Airway epithelial cell (primary cell): ENCODE measurements around the gene P2RX1. TPM values are rescaled to one million over a fixed set of nuclear protein-coding genes. Genes with fewer than 3 reads are reported as not detected.

Experiments used
- total RNA-seq: library from RNA; depleted of rRNA; stranded (reverse); fragments of >200 nt; gene quantifications from 2 replicates; pipeline ENCODE4 v1.2.3, GENCODE V29; 2015

P2RX1 gene
- total RNA-seq: not detected in 2 replicates

GRCh38 chr17:3915995-3916696, at the start of gene P2RX1:
TSS of gene P2RX1 (minus strand) at chr17:3916465. CDS start at chr17:3916225, 240 bp downstream.

GRCh38 chr17:3964203-3965117, 48.2 kb upstream of the P2RX1 start, which contains the start of gene ATP2A3:
TSS of gene ATP2A3 (minus strand) at chr17:3964437. CDS start at chr17:3964291, 146 bp downstream.

GRCh38 chr17:3893003-3893719, 23.1 kb downstream of the P2RX1 start, which contains the start of gene CAMKK1:
TSS of gene CAMKK1 (minus strand) at chr17:3893053. CDS start at chr17:3885687, 7,366 bp downstream.

Other genes starting within 250 kb of the P2RX1 start
- gene TAX1BP3, start 247.9 kb downstream of the P2RX1 start, total RNA-seq: 308 and 355 TPM in 2 replicates
- gene EMC6, start 247.7 kb downstream of the P2RX1 start, total RNA-seq: 17.0 and 33.9 TPM in 2 replicates
- gene P2RX5, start 220.3 kb downstream of the P2RX1 start, total RNA-seq: 0.09 and 0.35 TPM in 2 replicates
- gene HASPIN, start 192.6 kb downstream of the P2RX1 start, total RNA-seq: 6.1 and 7.6 TPM in 2 replicates
- 22.9 and 29.6 TPM in 2 replicates for gene ITGAE, start 115.3 kb downstream of the P2RX1 start, total RNA-seq
- 10.4 and 12.9 TPM in 2 replicates for gene NCBP3, start 70.2 kb downstream of the P2RX1 start, total RNA-seq
- gene CAMKK1, start 23.4 kb downstream of the P2RX1 start, total RNA-seq: 5.8 and 5.9 TPM in 2 replicates
- 0.35 TPM in 1 of 2 replicates, not detected in the other for gene ATP2A3, start 48.0 kb upstream of the P2RX1 start, total RNA-seq
- gene ZZEF1, start 226.6 kb upstream of the P2RX1 start, total RNA-seq: 10.8 and 16.3 TPM in 2 replicates
- gene CYB5D2, start 226.7 kb upstream of the P2RX1 start, total RNA-seq: 20.2 and 24.9 TPM in 2 replicates